Stimulated activated CD4-positive, alpha-beta T cell treated with anti-CD3 and anti-CD28 coated beads, Interleukin-12 subunit alpha, Interleukin-12 subunit beta, amount 100 ng/mL, for 24 hours (primary cell): ENCODE measurements around the gene CNOT3.

Experiments used
- DNase-seq, 2 experiments: peaks; one replicate each; pipeline ENCODE4 v3.0.0-alpha.2; 2020; ENCODE audit warnings: low read depth in 2 of 2

Gene CNOT3

DNA sequence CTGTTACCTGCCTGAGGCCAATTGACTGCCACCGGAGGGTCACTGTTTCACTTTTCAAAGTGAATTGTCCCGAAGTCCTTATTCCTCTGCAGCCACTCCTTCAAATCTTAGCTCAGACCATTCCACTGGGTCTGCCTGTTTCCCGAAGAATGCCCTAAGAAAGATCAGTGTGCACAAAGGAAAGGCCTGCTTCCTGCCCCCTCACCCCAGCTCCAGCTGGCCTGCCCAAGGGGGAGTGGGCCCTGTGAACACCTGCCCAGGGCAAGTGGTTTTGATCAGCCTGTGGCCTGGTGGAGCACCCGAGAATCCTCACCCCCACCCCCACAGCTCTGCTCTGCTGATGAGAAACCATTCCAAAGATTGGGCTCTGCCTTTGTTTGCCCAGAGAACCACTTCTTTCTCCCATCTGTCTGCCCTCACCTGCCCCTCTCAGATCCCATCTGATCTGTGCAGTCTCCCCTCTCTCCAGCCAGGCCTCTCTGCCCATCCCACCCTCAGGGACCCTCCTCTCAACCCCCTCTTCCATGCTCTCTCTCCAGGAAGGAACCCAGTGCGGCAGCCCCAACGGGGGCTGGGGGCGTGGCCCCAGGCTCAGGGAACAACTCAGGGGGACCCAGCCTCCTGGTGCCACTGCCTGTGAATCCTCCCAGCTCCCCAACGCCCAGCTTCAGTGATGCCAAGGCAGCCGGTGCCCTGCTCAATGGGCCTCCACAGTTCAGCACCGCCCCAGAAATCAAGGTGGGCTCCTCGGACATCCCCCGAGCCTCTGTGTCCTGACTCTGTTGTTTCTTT lies 11.7 kb downstream of the CNOT3 start:
- no peak for DNase-seq

- DNase-seq: no peak
Observed at GRCh38 chr19:54151362-54152035, 13.9 kb downstream of the CNOT3 start.

DNA sequence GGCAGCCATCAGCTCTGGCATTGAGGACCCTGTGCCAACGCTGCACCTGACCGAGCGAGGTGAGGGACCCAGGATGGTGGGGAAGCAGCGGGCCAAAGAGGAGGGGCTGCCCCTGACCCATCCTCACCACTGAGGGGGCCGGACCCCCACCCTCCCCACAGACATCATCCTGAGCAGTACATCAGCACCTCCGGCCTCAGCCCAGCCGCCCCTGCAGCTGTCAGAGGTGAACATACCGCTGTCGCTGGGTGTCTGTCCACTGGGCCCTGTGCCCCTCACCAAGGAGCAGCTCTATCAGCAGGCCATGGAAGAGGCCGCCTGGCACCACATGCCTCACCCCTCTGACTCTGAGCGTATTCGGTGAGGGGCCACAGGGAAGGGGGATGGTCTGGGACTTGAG lies 14.7 kb downstream of the CNOT3 start:
- DNase-seq: no peak

DNA sequence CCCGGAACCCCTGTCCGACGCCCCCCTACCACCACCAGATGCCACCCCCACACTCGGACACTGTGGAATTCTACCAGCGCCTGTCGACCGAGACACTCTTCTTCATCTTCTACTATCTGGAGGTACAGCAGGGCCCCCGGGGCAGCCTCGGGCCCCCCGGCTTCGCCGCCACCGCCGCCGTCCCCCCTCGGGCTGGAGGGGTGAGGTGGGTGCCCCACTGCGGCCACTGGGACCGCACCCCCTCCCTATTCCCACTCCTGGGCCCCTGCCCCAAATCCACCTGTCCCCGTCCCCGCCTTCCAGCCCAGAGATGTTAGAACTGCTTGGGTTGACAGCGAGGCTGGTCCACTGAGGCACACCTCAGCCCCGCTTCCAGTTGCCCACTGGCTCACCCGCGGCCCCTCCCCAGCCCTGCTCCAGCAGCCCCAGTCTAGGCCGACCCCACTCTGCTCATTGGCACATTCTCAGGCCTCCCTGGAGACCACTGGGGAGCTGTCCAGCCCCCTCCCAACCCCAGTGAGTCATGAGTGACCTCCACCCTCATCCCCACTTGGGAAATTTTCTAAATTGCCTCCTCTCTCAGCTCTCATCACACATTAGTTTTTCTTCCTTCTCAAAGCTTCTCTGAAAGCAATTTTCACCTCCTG lies 15.4 kb downstream of the CNOT3 start:
- no peak for DNase-seq

DNA sequence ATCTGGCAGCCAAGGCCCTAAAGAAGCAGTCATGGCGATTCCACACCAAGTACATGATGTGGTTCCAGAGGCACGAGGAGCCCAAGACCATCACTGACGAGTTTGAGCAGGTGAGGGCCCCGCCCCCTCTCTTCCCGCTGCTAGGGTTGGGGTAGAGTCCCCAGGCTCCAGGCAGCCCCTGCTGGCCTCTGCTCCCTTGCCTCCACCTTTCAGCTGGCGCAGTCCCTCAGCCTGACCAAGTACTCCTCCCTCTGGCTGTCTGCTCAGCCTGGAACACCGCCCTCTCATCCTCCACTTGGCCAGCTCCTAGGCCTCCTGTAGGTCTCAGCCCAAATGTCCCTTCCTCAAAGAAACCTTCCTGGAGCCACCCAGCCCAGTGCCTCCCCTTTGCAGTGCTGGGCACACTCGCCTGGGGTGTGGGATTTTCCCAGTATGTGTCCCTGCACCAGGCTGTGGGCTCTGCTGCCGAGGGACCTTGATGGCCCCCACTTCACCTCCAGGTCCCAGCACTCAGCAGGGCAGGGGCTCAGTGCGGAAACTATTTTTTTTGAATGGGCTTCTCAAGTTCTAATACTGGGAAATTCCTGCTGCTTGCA lies 16.3 kb downstream of the CNOT3 start:
- DNase-seq: no peak

DNA sequence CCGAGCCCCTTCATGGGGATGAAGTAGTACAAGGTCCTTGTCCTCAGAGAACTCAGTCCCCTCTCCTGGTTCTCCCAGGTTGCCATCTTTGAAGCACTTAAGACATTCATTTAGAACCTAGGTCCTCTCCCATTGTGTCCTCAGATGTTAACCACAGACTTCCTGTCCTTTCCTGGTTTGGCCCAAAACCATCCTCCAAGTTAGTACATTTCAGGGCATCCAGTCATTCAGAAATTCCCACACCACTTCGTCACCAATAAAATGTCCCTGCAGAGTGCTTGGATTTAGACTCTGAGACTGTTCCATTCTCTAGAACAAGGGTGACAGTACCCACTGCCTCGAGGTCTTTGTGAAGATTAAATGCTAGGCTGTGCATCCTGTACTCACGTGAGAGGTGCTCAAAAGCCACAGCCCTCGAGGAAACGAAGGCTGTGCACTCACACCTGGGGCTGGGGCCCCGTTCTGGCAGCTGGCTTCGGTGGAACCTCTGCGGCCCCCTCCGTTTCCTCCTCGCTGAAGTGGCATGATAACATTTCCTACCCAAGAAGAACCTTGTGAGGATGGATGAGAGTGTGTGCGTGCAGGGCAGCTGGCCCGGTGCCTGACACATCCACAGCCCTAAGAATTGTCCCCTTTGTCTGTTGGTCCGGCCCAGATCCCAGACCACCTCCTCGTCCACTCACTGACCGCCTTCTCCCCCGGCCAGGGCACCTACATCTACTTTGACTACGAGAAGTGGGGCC lies 17.2 kb downstream of the CNOT3 start:
- DNase-seq: no peak

DNA sequence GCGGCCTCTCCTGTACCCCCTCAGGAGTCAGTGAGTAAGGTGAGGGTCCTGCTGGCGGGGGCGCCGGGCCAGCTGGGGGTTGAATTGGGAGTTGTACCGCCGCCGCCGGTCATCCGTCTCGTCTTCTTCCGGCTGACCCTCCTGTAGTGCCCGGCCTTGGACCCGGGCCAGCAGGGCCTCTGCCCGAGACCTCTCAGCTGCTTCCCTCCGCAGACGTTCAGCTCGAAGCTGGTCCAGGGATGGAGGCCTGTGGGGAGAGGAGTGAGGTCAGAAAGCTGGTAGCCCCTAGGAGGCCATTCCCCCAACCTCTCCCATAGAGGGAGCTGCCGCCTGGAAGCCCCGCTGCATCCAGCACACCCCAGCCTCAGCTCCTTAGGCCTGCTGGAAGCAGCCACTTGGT lies 18.1 kb downstream of the CNOT3 start:
- no peak for DNase-seq

DNA sequence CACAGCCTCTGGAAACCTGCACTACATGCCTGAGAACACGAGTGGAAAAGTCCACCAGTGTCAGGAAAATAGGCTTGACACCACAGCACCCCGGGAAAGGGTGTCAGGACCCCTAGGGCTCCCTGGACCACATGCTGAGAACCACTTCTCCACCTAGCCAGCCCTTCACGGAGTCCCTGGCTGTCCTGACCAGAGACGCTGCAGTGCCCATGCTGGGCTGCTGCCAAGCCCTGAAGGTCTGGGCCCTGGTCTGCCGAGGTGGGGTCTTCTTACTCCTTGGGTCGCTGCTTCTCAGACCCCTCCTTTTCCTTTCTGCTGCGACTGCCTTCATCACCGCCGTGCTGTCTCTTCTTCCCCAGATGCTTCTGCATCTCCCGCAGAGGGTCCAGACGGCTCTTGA lies 18.9 kb downstream of the CNOT3 start:
- DNase-seq: no peak

DNA sequence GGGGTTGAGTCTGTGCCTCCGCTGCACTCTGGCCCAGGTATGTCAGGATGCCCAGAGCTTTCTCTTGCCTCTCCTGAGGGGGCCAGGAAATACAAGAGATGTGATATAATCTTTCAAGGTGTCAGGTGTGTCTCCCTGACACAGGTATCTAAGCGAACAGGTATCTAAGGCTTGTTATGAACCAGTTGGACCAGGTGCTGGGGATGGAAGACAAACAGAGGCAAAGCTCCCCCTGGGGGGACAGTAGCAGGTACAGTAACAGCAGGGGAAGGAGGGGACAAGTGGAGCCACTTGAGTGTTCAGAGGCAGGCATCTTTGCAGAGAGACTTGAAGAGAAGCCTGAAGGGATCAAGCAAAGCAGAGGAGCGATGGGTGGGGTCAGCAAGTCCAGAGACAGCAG lies 19.4 kb downstream of the CNOT3 start:
- DNase-seq: no peak

DNA sequence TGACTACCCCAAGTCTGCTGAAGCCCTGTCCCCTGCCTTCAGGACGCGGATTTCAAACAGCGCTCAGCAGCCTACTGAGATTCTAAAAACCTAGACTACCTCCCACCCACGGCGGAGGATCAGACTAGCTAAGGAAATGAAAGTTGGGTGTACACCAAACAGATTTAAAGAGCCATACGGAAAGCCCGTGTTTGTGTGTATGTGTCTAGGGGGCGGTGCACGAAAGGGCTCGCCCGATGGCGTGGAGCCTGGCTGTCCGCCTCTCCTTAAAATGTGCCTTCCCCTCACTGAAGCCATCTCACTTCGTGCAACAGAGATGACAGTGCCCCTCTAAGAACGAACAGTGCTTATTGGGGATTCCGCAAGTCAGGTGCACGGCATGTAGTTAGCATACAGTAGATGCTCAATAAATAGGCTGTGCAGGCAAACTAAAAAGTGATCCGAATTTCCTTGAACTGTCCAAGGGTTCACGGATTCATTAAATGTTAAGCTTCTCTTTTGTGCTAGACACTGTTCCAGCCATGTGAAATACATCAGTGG lies 21.3 kb downstream of the CNOT3 start:
- no peak for DNase-seq

DNA sequence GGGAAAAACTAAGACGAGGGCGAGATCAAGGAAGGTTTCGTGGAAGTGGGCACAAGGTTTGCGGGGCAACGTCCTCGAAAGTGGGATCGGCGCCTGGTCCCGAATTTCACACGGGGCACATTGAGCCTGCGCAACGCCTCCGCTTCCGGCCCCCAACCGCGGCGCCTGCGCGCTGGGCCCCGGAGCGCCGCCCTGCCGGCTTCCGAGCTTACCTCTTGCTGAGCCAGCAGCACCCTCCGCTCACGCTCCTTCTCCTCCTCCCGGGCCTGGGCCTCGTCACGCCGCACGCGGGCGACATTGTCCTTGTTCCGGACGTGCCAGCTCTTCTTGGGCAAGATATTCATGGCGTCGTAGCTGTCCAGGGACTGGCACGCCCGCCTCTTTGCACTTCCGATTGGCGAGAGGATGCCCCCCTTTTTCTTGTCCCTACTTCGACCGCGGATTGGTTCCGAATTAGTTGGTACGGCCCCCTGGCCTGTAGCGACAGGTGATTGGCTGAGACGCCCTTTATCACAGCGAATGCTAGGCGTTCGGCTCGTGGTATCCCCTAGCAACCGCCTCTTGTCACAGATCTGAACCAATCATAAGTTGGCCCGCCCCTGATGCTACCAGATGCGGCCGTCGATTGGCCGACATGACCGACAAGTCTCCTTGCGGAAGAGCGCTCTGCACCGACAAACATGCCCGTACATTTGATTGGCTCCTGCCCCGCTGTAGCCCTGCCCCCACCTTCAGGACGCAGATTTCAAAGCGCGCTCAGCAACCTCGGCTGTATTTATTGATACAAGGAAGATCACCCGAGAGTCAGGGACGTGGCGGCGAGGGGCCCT lies 22.0 kb downstream of the CNOT3 start, which contains the start of gene LENG1:
Gene LENG1, minus strand, starts transcription at position 370 of the 830 bp plus-strand sequence. Its CDS starts 26 bp downstream, at position 344.
- DNase-seq: peak; percentile 97

DNA sequence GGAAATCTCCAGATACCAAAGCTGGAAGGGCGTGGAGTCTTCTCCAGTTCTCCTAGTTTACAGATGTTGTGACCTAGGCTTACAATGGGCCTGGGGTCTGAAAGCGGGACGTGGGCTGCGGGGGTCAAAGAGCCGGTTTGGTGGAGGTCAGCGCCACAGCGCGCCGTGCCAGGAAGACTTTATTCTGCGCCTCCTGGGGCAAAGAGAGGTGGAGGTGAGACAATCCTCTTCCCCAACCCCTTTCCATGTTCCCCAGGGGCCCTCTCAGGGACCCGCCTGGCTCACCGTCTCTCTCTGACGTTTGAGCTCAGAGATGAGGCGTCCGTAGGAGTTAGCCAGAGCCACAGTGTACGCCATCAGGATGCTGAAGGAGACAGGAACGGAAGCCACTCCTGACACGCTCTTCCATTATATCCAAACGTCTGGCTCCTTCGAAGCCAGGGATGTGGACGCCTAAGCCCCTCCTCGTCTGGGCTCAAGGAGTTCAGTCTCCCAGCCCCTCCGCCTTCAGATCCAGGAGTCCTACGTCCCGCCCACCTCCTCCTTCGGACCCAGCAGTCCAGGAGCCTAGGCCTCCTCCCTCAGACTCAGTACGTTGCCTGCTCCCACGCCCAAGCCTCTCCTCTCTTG lies 22.7 kb downstream of the CNOT3 start:
- DNase-seq: no peak

- DNase-seq: no peak
Observed at GRCh38 chr19:54160854-54161253, 23.3 kb downstream of the CNOT3 start.

GRCh38 chr19:54162241-54162805 lies 24.8 kb downstream of the CNOT3 start:
- peak; percentile 50 to 78 for DNase-seq

- no peak for DNase-seq
Observed at GRCh38 chr19:54162884-54163283, 25.3 kb downstream of the CNOT3 start.

DNA sequence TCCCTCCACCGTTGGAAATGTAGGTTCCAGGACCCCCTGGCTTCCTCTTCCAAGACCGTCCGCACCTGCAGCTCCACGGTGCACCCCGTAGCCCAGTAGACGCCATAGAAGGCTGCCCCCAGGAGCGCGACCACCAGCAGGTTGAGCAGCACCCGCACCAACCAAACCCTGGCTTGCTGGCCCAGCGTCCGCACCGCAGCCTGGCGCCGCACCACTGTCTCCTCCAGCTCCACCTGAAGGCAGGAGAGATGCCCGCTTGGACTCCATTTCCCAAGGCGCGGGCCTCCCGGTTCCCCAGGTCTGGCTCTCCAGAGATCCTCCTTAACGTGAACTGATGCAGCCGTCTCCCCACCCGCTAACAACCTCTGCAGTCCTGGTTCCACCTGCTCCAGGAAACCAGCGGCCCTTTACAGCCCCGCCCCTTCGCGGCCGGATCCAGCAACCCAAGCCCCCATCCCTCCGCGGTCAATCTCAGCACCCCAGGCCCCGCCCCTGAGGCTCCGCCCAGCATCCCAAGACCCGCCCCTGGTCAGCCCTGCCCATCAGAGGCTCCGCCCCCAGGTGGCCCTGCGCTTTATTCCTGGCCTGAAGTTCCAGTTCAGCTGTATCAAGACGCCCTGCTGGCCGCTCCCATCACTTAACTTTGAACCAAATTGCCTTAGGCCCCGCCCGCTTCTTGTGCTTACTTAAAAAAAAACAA lies 27.0 kb downstream of the CNOT3 start:
- DNase-seq: peak in 1 of 2 experiments; percentile 55

GRCh38 chr19:54165222-54165621 lies 27.7 kb downstream of the CNOT3 start:
- no peak for DNase-seq

DNA sequence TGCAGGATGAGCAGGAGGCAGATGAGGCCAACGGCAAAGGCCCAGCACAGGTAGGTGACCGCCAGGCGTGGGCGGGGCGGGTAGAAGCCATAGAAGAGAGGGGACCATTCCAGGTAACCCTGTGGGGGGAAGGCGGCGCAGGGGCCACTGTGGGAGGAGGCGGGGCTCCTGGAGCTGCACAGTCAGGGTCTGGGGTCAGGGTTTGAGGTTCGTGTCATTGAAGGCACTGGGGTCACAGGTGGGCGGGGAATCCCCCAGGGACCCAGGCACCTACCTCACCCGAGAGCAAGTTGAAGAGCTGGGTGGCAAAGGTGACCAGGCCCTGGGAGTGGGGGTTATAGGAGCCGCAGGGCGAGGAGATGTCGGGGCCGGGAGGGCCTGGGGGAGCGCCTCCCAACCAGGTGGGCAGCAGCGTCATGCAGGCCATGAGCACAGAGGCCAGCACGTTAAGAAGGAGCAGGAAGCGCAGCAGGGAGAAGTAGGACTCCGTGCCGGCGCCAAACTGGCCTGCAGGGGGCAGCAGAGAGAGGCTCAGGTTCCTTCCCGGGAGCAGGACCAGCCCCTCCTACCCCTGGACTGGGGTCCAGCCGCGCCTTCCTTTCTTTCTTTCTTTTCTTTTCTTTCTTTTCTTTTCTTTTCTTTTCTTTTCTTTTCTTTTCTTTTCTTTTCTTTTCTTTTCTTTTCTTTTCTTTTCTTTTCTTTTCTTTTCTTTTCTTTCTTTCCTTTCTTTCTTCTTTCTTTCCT lies 30.8 kb downstream of the CNOT3 start:
- peak; percentile 76 to 96 for DNase-seq
